ENCODE data around the gene SPEF1.

- TF ChIP-seq EP300 (IDR thresholded peaks at IDR 0.05): no peak
- TF ChIP-seq CTCF (IDR thresholded peaks at IDR 0.05): no peak
Measured at GRCh38 chr20:3755814-3756480, 25.3 kb downstream of the SPEF1 start.
